OCI-LY7 (cell line): ENCODE results near the gene DEFB131A.
"Not testable (repeated sequence)": the region's sequence is repeated elsewhere in the genome, so short reads cannot be mapped to it uniquely, and the experiment has no call there.

Experiments
- CTCF ChIP-seq: fragments of 200-600 bp; sonication (generic); conservative IDR thresholded peaks from 2 replicates; pipeline ENCODE4 v1.5.1; 2014; ENCODE audit warnings: mild to moderate bottlenecking, antibody characterized with exemption, low read length, moderate library complexity, mixed read lengths
- EZH2phosphoT487 ChIP-seq: fragments of 200-600 bp; sonication (generic); IDR thresholded peaks from 2 replicates; pipeline ENCODE4 v1.6.1; 2018; ENCODE audit warnings: low read depth, borderline replicate concordance, mild to moderate bottlenecking, mixed run types, antibody characterized with exemption, low read length, moderate library complexity, mixed read lengths

GRCh38 chr4:9442355-9442754 is 1.9 kb upstream of the DEFB131A start:
- not testable (repeated sequence) for TF ChIP-seq CTCF, EZH2phosphoT487
